SK-N-SH (cell line): Measurements from ENCODE around the gene LRMDA. TPM values are rescaled to one million over a fixed set of nuclear protein-coding genes. Genes with fewer than 3 reads are reported as not detected.

ENCODE experiments used
- CTCF ChIA-PET: fragments of 300-600, 350-600 bp; formaldehyde crosslinking; extraction: SDS; loops from one replicate; lab custom pipeline; 2021; lab: Yijun Ruan, JAX
- POLR2A ChIA-PET: fragments of 350-600 bp; sonication (Branson Sonifier 250); formaldehyde crosslinking; extraction: SDS; loops from one replicate; lab custom pipeline; 2020; ENCODE audit warnings: antibody characterized with exemption, inconsistent platforms; lab: Yijun Ruan, JAX
- DNase-seq: peaks from one replicate; pipeline ENCODE4 v3.0.0; 2012
- H2AFZ ChIP-seq: fragments of 200-600 bp; sonication (generic); 2 replicates; pipeline ENCODE4 v1.8.1; 2016; ENCODE audit warnings: antibody characterized with exemption, mild to moderate bottlenecking, low read depth
- H3F3A ChIP-seq: fragments of 200-600 bp; sonication (generic); replicated peaks from 2 replicates; pipeline ENCODE3; 2016; ENCODE audit warnings: antibody characterized with exemption, mild to moderate bottlenecking; ENCODE audit not compliant: insufficient read depth
- H3K27ac ChIP-seq, 2 experiments: fragments of 200-500 bp in 1 of 2; fragments of 200-600 bp in 1 of 2; sonication (Bioruptor generic) in 1 of 2; sonication (generic), shearing (Covaris generic) in 1 of 2; 2 replicates each; pipeline versions ENCODE4 v1.5.1 to v1.6.1; 2014 to 2016; ENCODE audit warnings: low read depth in 2 of 2, inconsistent platforms in 1 of 2, low read length in 1 of 2, mild to moderate bottlenecking in 1 of 2, mixed read lengths in 1 of 2
- H3K27me3 ChIP-seq: fragments of 200-600 bp; sonication (generic), shearing (Covaris generic); 2 replicates; pipeline ENCODE4 v1.6.1; 2016; ENCODE audit warnings: mixed run types; ENCODE audit not compliant: insufficient read depth
- H3K36me3 ChIP-seq, 2 experiments: fragments of 200-500 bp in 1 of 2; fragments of 200-600 bp in 1 of 2; sonication (Bioruptor generic) in 1 of 2; sonication (generic) in 1 of 2; replicated peaks in 1 of 2; 2 replicates each; pipeline versions ENCODE3 to v1.5.1; 2014 to 2016; ENCODE audit warnings: low read length in 1 of 2, mild to moderate bottlenecking in 1 of 2; ENCODE audit not compliant: insufficient read depth in 2 of 2, control insufficient read depth in 1 of 2
- H3K4me1 ChIP-seq, 2 experiments: fragments of 200-500 bp in 1 of 2; fragments of 200-600 bp in 1 of 2; sonication (Bioruptor generic) in 1 of 2; sonication (generic), shearing (Covaris generic) in 1 of 2; 2 replicates each; pipeline versions ENCODE4 v1.5.1 to v1.6.1; 2014 to 2016; ENCODE audit warnings: low read depth in 1 of 2, low read length in 1 of 2, mixed run types in 1 of 2; ENCODE audit not compliant: insufficient read depth in 2 of 2, control insufficient read depth in 1 of 2
- H3K4me2 ChIP-seq: fragments of 200-600 bp; sonication (generic), shearing (Covaris generic); 2 replicates; pipeline ENCODE4 v1.6.1; 2017; ENCODE audit warnings: mixed run types
- H3K4me3 ChIP-seq, 2 experiments: fragments of 200-500 bp in 1 of 2; fragments of 200-600 bp in 1 of 2; sonication (Bioruptor generic) in 1 of 2; sonication (generic), shearing (Covaris generic) in 1 of 2; 2 replicates each; pipeline versions ENCODE4 v1.5.1 to v1.8.1; 2014 to 2016; ENCODE audit warnings: low read depth in 2 of 2, inconsistent platforms in 1 of 2, low read length in 1 of 2, mild to moderate bottlenecking in 1 of 2, mixed read lengths in 1 of 2, moderate library complexity in 1 of 2
- H3K79me2 ChIP-seq: fragments of 200-600 bp; sonication (generic); 2 replicates; pipeline ENCODE4 v1.8.1; 2017; ENCODE audit warnings: mild to moderate bottlenecking; ENCODE audit not compliant: insufficient read depth
- H3K9ac ChIP-seq: fragments of 200-600 bp; sonication (generic); 2 replicates; pipeline ENCODE4 v1.6.1; 2017; ENCODE audit warnings: mixed run types
- H3K9me2 ChIP-seq: fragments of 200-600 bp; sonication (generic); 2 replicates; pipeline ENCODE4 v1.6.1; 2017; ENCODE audit warnings: mixed run types
- H3K9me3 ChIP-seq: fragments of 200-600 bp; sonication (generic); 2 replicates; pipeline ENCODE4 v1.6.1; 2017; ENCODE audit warnings: mixed run types, mild to moderate bottlenecking, moderate library complexity
- H4K20me1 ChIP-seq: fragments of 200-600 bp; sonication (generic); 2 replicates; pipeline ENCODE4 v1.6.1; 2017; ENCODE audit warnings: mild to moderate bottlenecking, mixed run types; ENCODE audit not compliant: insufficient read depth
- EP300 ChIP-seq, 2 experiments: IDR thresholded peaks; 2 replicates each; pipeline versions ENCODE4 v1.4.0 to v1.6.1; 2012; ENCODE audit warnings: borderline replicate concordance in 1 of 2, low read depth in 1 of 2, low read length in 1 of 2
- REST ChIP-seq: IDR thresholded peaks from 2 replicates; pipeline ENCODE4 v1.6.1; 2012; ENCODE audit warnings: mild to moderate bottlenecking, low read depth, low read length, moderate library complexity
- SMC3 ChIP-seq: IDR thresholded peaks from 2 replicates; pipeline ENCODE4 v1.6.1; 2012; ENCODE audit warnings: low read depth, low read length, improper control_type of control experiment
- WGBS: methylation state at CpG from one replicate; pipeline ENCODE4 v1.1.6; 2017; ENCODE audit warnings: low lambda C conversion rate; 5-methylcytosine and 5-hydroxymethylcytosine counted together
- polyA plus RNA-seq, 3 experiments: library from polyadenylated mRNA; depleted of rRNA; stranded (reverse); fragments of >200 nt; gene quantifications; 2 replicates each; pipeline ENCODE4 v1.2.3, GENCODE V29; 2012
- TF ChIP-seq, protein P1 (sequence below): fragments of 150-350 bp; IDR thresholded peaks from 2 replicates; pipeline ENCODE4 v1.6.1; 2016; ENCODE audit warnings: mild to moderate bottlenecking, low read depth, low read length
- TF ChIP-seq, protein P2 (sequence below): fragments of 200-600 bp; sonication (generic); IDR thresholded peaks from 2 replicates; pipeline ENCODE4 v1.6.1; 2017; ENCODE audit warnings: antibody characterized with exemption, mild to moderate bottlenecking, moderate library complexity

Gene LRMDA
- polyA plus RNA-seq, 1 of the 3 experiments (the other 2 are of a cell fraction) = 0.95 TPM

DNA sequence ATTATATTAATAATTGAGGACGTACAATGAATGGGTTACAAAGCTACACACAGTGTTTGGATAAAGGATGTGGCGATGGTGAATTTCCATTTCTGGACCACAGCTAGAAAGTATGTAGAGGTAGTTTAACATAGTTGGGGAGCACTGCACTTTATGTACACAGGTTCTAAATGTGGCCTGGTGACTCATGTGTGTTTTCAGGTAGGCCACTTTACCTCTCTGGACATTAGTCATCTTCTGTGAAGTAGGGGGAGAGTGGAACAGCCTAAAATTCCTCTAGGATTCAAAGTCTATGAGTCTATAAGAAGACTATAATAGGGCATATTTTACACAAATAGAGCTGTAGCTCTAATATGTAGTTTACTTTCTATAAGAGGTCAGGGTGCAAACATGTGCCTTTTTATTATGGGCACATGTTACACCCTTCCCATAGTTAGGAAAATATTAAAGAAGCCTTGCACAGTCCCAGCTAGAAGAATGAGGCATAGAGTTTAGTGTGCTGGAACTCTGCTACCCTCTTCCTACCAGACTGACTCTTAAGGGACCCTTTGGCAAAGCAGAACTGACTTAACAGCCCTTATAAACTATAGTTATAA is 594.9 kb downstream of the LRMDA start:
- 83% methylated on average over 2 of the region's 2 CpGs for WGBS
- no peaks in the 10 kb centered on the region for H3K27me3 ChIP-seq
- no peaks in the 10 kb centered on the region for H4K20me1 ChIP-seq
- H3K9me3 ChIP-seq = no peaks in the 10 kb centered on the region
- no peak overlapping the region for H3K9ac ChIP-seq
- H2AFZ ChIP-seq = no peak overlapping the region
- H3K79me2 ChIP-seq = no peaks in the 10 kb centered on the region
- no peak overlapping the region for H3K4me2 ChIP-seq
- DNase-seq = no peak
- no peaks in the 10 kb centered on the region for H3F3A ChIP-seq
- TF ChIP-seq, protein P1, sequence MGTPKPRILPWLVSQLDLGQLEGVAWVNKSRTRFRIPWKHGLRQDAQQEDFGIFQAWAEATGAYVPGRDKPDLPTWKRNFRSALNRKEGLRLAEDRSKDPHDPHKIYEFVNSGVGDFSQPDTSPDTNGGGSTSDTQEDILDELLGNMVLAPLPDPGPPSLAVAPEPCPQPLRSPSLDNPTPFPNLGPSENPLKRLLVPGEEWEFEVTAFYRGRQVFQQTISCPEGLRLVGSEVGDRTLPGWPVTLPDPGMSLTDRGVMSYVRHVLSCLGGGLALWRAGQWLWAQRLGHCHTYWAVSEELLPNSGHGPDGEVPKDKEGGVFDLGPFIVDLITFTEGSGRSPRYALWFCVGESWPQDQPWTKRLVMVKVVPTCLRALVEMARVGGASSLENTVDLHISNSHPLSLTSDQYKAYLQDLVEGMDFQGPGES = no peak
- TF ChIP-seq REST (no peak), SMC3 (no peak)
- no peak overlapping the region for H3K27ac ChIP-seq
- H3K4me3 ChIP-seq = no peak overlapping the region
- ChIA-PET CTCF (interaction anchor here (0.6 to 6.1 kb wide), 7 partner anchors 11 to 627 kb away, joined by 3 to 32 read pairs (median 3); no protein-coding TSS in a partner anchor), POLR2A (no interaction called here)
- no peaks in the 10 kb centered on the region for H3K36me3 ChIP-seq
- peaks cover 0 to 9% of the 10 kb centered on the region in 2 experiments; a peak in 2 of 4 replicates for H3K4me1 ChIP-seq
- no peaks in the 10 kb centered on the region for H3K9me2 ChIP-seq

DNA sequence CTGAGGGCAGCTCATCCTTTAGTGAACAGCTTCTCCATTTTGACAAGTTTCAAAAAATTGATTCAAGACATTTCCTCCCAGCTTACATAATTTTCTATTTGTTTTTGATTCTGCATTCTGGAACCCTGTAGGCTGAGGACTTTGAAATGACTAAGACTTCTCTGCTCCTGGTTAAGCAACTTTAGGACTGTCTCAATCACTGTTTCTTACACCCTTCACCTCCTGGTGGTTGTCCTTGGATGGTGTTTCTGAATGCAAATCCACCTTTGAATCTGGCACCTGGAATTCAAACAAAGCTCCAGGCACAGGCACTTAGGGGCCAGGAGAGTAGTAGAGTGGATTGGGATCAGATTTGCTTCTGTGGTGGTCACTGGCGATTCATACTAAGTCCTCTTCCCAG is 595.5 kb downstream of the LRMDA start:
- CTCF ChIA-PET = interaction anchor here (1.0 to 6.1 kb wide), 6 partner anchors 10 to 628 kb away, joined by 3 to 32 read pairs (median 4); no protein-coding TSS in a partner anchor

More for the DNA sequence above, 595.5 kb downstream of the LRMDA start:
- Histone ChIP-seq H3K4me2 (no peak overlapping the region), H4K20me1 (no peaks in the 10 kb centered on the region), H3K9me3 (no peaks in the 10 kb centered on the region), H3K4me1 (peaks cover 0 to 9% of the 10 kb centered on the region in 2 experiments; a peak in 2 of 4 replicates), H3K9ac (no peak overlapping the region), H3K27me3 (no peaks in the 10 kb centered on the region), H3K36me3 (no peaks in the 10 kb centered on the region), H3F3A (no peaks in the 10 kb centered on the region), H2AFZ (no peak overlapping the region), H3K9me2 (no peaks in the 10 kb centered on the region), H3K79me2 (no peaks in the 10 kb centered on the region), H3K4me3 (no peak overlapping the region), H3K27ac (no peak overlapping the region)
- no peak for DNase-seq
- TF ChIP-seq EP300 (IDR thresholded peaks at IDR 0.05; ENCODE audit: borderline replicate concordance in 1 of 2, low read depth in 1 of 2, low read length in 1 of 2) = no peak
- TF ChIP-seq, protein P2, sequence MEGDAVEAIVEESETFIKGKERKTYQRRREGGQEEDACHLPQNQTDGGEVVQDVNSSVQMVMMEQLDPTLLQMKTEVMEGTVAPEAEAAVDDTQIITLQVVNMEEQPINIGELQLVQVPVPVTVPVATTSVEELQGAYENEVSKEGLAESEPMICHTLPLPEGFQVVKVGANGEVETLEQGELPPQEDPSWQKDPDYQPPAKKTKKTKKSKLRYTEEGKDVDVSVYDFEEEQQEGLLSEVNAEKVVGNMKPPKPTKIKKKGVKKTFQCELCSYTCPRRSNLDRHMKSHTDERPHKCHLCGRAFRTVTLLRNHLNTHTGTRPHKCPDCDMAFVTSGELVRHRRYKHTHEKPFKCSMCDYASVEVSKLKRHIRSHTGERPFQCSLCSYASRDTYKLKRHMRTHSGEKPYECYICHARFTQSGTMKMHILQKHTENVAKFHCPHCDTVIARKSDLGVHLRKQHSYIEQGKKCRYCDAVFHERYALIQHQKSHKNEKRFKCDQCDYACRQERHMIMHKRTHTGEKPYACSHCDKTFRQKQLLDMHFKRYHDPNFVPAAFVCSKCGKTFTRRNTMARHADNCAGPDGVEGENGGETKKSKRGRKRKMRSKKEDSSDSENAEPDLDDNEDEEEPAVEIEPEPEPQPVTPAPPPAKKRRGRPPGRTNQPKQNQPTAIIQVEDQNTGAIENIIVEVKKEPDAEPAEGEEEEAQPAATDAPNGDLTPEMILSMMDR = 0 out of 2 replicates have a peak, but pooled peaks have one; percentile 6
- POLR2A ChIA-PET = no interaction called here
- WGBS = 79% methylated on average over 1 of the region's 1 CpG
